ENCODE results near the gene RARB.

RARB gene

GRCh38 chr3:25532431-25533162 is 104.5 kb downstream of the RARB start:
- no peaks in the 10 kb centered on the region for H3K79me2 ChIP-seq (ENCODE audit: control insufficient read depth, insufficient read depth, low read length)
- no peak overlapping the region for H4K8ac ChIP-seq (ENCODE audit: low read depth, low read length)
- no peak overlapping the region for H2BK5ac ChIP-seq (ENCODE audit: low read length)
- H3K27ac ChIP-seq (ENCODE audit: low read depth, low read length), result no peak overlapping the region
- no peaks in the 10 kb centered on the region for H3K79me1 ChIP-seq (ENCODE audit: low read length)
- no peaks in the 10 kb centered on the region for H3K4me1 ChIP-seq (ENCODE audit: control insufficient read depth, low read depth, low read length)
- no peak overlapping the region for H3K9ac ChIP-seq (ENCODE audit: low read length)
- peak overlapping the region; percentile 16 for H3K4ac ChIP-seq (ENCODE audit: low read depth, low read length)
- no peak overlapping the region for H3K56ac ChIP-seq (ENCODE audit: low read length)
- no peak overlapping the region for H3K4me3 ChIP-seq (ENCODE audit: low read length)
- peak; percentile 58 for DNase-seq
- H3K23ac ChIP-seq (ENCODE audit: low read length), result no peak overlapping the region
- H2AK5ac ChIP-seq (ENCODE audit: low read length), result no peak overlapping the region
- H3K4me2 ChIP-seq (ENCODE audit: low read length), result no peak overlapping the region
- no peaks in the 10 kb centered on the region for H3K27me3 ChIP-seq (ENCODE audit: insufficient read depth, low read length, poor library complexity)
- no peak overlapping the region for H2BK15ac ChIP-seq (replicated peaks; ENCODE audit: low read depth)
- H3K36me3 ChIP-seq (ENCODE audit: control insufficient read depth, insufficient read depth, low read length), result no peaks in the 10 kb centered on the region
- H3K18ac ChIP-seq (ENCODE audit: low read length), result no peak overlapping the region
- no CpG with 5 or more reads among the region's 3 CpGs for WGBS (ENCODE audit: extremely low coverage, insufficient coverage, low lambda C conversion rate)
- H2BK120ac ChIP-seq (ENCODE audit: low read depth, low read length), result no peak overlapping the region
- H4K5ac ChIP-seq (ENCODE audit: low read length), result no peak overlapping the region

DNA sequence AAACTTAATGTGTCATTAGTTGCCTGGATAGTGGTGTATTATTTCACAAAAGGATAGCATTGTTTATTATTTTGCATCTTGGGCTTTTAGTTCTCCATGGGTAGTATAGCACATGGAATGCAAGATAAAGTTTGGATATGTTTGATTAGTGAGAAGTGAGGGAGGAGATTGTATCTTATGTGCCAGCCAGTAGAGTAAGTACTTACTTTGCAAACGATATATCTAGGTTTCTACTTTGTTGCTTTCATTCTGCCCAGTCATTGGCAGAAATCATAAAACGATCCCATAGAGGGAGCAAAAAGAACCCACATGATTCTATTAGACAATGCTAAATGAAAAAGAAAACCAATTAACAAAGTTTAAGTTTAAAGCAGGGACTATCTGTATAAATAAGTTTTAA is 105.3 kb downstream of the RARB start:
- Histone ChIP-seq H2BK120ac (ENCODE audit: low read depth, low read length) (no peak overlapping the region), H3K4me3 (ENCODE audit: low read length) (no peak overlapping the region), H3K4ac (ENCODE audit: low read depth, low read length) (no peak overlapping the region), H3K4me1 (ENCODE audit: control insufficient read depth, low read depth, low read length) (no peaks in the 10 kb centered on the region), H2AK5ac (ENCODE audit: low read length) (no peak overlapping the region), H3K4me2 (ENCODE audit: low read length) (no peak overlapping the region), H4K8ac (ENCODE audit: low read depth, low read length) (no peak overlapping the region), H3K18ac (ENCODE audit: low read length) (no peak overlapping the region), H2BK15ac (replicated peaks; ENCODE audit: low read depth) (no peak overlapping the region), H3K36me3 (ENCODE audit: control insufficient read depth, insufficient read depth, low read length) (no peaks in the 10 kb centered on the region), H3K9ac (ENCODE audit: low read length) (no peak overlapping the region), H3K56ac (ENCODE audit: low read length) (no peak overlapping the region), H3K79me2 (ENCODE audit: control insufficient read depth, insufficient read depth, low read length) (no peaks in the 10 kb centered on the region), H3K79me1 (ENCODE audit: low read length) (no peaks in the 10 kb centered on the region), H3K27me3 (ENCODE audit: insufficient read depth, low read length, poor library complexity) (no peaks in the 10 kb centered on the region), H4K5ac (ENCODE audit: low read length) (no peak overlapping the region), H2BK5ac (ENCODE audit: low read length) (no peak overlapping the region), H3K23ac (ENCODE audit: low read length) (no peak overlapping the region), H3K27ac (ENCODE audit: low read depth, low read length) (no peak overlapping the region)
- DNase-seq, result no peak
- WGBS (ENCODE audit: extremely low coverage, insufficient coverage, low lambda C conversion rate), result no CpG with 5 or more reads among the region's 2 CpGs

DNA sequence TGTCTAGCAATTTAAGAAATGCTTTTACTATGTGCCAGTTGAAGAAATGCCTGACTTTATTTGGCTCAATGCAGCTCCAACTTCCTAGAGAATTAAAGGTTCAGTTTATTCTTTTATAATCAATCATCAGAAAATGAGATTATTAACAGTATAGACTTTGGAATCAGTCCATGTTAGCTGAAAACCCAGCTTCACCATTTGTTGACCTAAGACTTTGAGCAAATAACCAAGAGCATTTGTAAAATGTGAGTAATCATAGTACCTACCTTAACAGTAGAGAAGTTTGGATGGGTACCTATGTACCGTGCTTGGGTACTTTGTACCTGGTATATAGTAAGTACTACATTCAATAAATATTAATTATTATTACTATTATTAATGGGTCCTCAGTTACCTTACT is 105.9 kb downstream of the RARB start:
- no peak overlapping the region for H2BK120ac ChIP-seq (ENCODE audit: low read depth, low read length)
- DNase-seq, result no peak
- H4K5ac ChIP-seq (ENCODE audit: low read length), result no peak overlapping the region
- no peaks in the 10 kb centered on the region for H3K79me1 ChIP-seq (ENCODE audit: low read length)
- H3K27ac ChIP-seq (ENCODE audit: low read depth, low read length), result no peak overlapping the region
- H3K4me1 ChIP-seq (ENCODE audit: control insufficient read depth, low read depth, low read length), result no peaks in the 10 kb centered on the region
- H3K79me2 ChIP-seq (ENCODE audit: control insufficient read depth, insufficient read depth, low read length), result no peaks in the 10 kb centered on the region
- H3K4me3 ChIP-seq (ENCODE audit: low read length), result no peak overlapping the region
- no CpG with 5 or more reads among the region's 1 CpG for WGBS (ENCODE audit: extremely low coverage, insufficient coverage, low lambda C conversion rate)
- H3K23ac ChIP-seq (ENCODE audit: low read length), result no peak overlapping the region
- no peak overlapping the region for H2AK5ac ChIP-seq (ENCODE audit: low read length)
- no peak overlapping the region for H3K4me2 ChIP-seq (ENCODE audit: low read length)
- no peaks in the 10 kb centered on the region for H3K36me3 ChIP-seq (ENCODE audit: control insufficient read depth, insufficient read depth, low read length)
- no peak overlapping the region for H2BK15ac ChIP-seq (replicated peaks; ENCODE audit: low read depth)
- H3K56ac ChIP-seq (ENCODE audit: low read length), result no peak overlapping the region
- no peak overlapping the region for H3K4ac ChIP-seq (ENCODE audit: low read depth, low read length)
- H2BK5ac ChIP-seq (ENCODE audit: low read length), result no peak overlapping the region
- no peak overlapping the region for H3K9ac ChIP-seq (ENCODE audit: low read length)
- no peak overlapping the region for H3K18ac ChIP-seq (ENCODE audit: low read length)
- H4K8ac ChIP-seq (ENCODE audit: low read depth, low read length), result no peak overlapping the region
- H3K27me3 ChIP-seq (ENCODE audit: insufficient read depth, low read length, poor library complexity), result no peaks in the 10 kb centered on the region

- WGBS (ENCODE audit: extremely low coverage, insufficient coverage, low lambda C conversion rate), result no CpG with 5 or more reads among the region's 7 CpGs
- H3K27me3 ChIP-seq (ENCODE audit: insufficient read depth, low read length, poor library complexity), result no peaks in the 10 kb centered on the region
- no peak for DNase-seq
- no peak overlapping the region for H3K18ac ChIP-seq (ENCODE audit: low read length)
- no peaks in the 10 kb centered on the region for H3K79me1 ChIP-seq (ENCODE audit: low read length)
- H3K4me3 ChIP-seq (ENCODE audit: low read length), result no peak overlapping the region
- H2AK5ac ChIP-seq (ENCODE audit: low read length), result no peak overlapping the region
- H3K9ac ChIP-seq (ENCODE audit: low read length), result no peak overlapping the region
- H3K4me1 ChIP-seq (ENCODE audit: control insufficient read depth, low read depth, low read length), result no peaks in the 10 kb centered on the region
- no peak overlapping the region for H4K8ac ChIP-seq (ENCODE audit: low read depth, low read length)
- no peak overlapping the region for H3K27ac ChIP-seq (ENCODE audit: low read depth, low read length)
- no peak overlapping the region for H2BK15ac ChIP-seq (replicated peaks; ENCODE audit: low read depth)
- H3K79me2 ChIP-seq (ENCODE audit: control insufficient read depth, insufficient read depth, low read length), result no peaks in the 10 kb centered on the region
- no peak overlapping the region for H2BK120ac ChIP-seq (ENCODE audit: low read depth, low read length)
- H3K4me2 ChIP-seq (ENCODE audit: low read length), result no peak overlapping the region
- no peaks in the 10 kb centered on the region for H3K36me3 ChIP-seq (ENCODE audit: control insufficient read depth, insufficient read depth, low read length)
- H2BK5ac ChIP-seq (ENCODE audit: low read length), result no peak overlapping the region
- H3K23ac ChIP-seq (ENCODE audit: low read length), result no peak overlapping the region
- no peak overlapping the region for H3K4ac ChIP-seq (ENCODE audit: low read depth, low read length)
- H4K5ac ChIP-seq (ENCODE audit: low read length), result no peak overlapping the region
- no peak overlapping the region for H3K56ac ChIP-seq (ENCODE audit: low read length)
Observed at GRCh38 chr3:25536521-25537391, 108.7 kb downstream of the RARB start.

- no peak overlapping the region for H2BK120ac ChIP-seq (ENCODE audit: low read depth, low read length)
- H2AK5ac ChIP-seq (ENCODE audit: low read length), result no peak overlapping the region
- H3K27ac ChIP-seq (ENCODE audit: low read depth, low read length), result no peak overlapping the region
- no peak overlapping the region for H3K9ac ChIP-seq (ENCODE audit: low read length)
- H3K56ac ChIP-seq (ENCODE audit: low read length), result no peak overlapping the region
- H3K23ac ChIP-seq (ENCODE audit: low read length), result no peak overlapping the region
- no peak overlapping the region for H4K5ac ChIP-seq (ENCODE audit: low read length)
- DNase-seq, result no peak
- no peaks in the 10 kb centered on the region for H3K36me3 ChIP-seq (ENCODE audit: control insufficient read depth, insufficient read depth, low read length)
- no peak overlapping the region for H2BK15ac ChIP-seq (replicated peaks; ENCODE audit: low read depth)
- no peak overlapping the region for H3K4ac ChIP-seq (ENCODE audit: low read depth, low read length)
- no peaks in the 10 kb centered on the region for H3K4me1 ChIP-seq (ENCODE audit: control insufficient read depth, low read depth, low read length)
- H4K8ac ChIP-seq (ENCODE audit: low read depth, low read length), result no peak overlapping the region
- H3K4me2 ChIP-seq (ENCODE audit: low read length), result no peak overlapping the region
- no peak overlapping the region for H3K18ac ChIP-seq (ENCODE audit: low read length)
- H3K27me3 ChIP-seq (ENCODE audit: insufficient read depth, low read length, poor library complexity), result no peaks in the 10 kb centered on the region
- H3K79me1 ChIP-seq (ENCODE audit: low read length), result no peaks in the 10 kb centered on the region
- WGBS (ENCODE audit: extremely low coverage, insufficient coverage, low lambda C conversion rate), result no CpG with 5 or more reads among the region's 3 CpGs
- H3K4me3 ChIP-seq (ENCODE audit: low read length), result no peak overlapping the region
- H2BK5ac ChIP-seq (ENCODE audit: low read length), result no peak overlapping the region
- no peaks in the 10 kb centered on the region for H3K79me2 ChIP-seq (ENCODE audit: control insufficient read depth, insufficient read depth, low read length)
Observed at GRCh38 chr3:25537516-25537915, 109.5 kb downstream of the RARB start.
